ENCODE measurements around the gene SNRPF.
A peak's percentile ranks its signal among the peaks of the same experiment; 100 is the strongest.

Gene SNRPF

GRCh38 chr12:95859947-95860850, 1.4 kb downstream of the SNRPF start:
- DNase-seq: no peak

GRCh38 chr12:95862038-95862437, 3.3 kb downstream of the SNRPF start:
- DNase-seq: no peak

DNA sequence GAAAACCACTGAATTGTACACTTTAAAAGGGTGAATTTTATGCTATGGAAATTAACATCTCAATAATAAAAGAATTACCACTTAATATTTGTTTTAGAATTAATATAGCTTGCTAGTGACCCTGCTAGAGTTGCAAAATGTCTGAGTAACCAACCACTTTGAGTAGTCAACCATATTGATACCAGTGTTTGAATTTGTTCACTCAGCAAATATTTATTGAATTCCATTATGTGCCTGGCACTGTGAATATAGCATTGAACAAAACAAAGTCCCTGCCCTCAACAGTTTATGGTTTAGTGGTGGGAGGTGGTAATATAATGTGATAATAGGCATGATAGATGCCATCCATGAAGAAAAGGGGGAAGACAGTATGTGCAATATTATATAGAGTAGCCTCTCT, 4.6 kb downstream of the SNRPF start:
- no peak for DNase-seq

DNA sequence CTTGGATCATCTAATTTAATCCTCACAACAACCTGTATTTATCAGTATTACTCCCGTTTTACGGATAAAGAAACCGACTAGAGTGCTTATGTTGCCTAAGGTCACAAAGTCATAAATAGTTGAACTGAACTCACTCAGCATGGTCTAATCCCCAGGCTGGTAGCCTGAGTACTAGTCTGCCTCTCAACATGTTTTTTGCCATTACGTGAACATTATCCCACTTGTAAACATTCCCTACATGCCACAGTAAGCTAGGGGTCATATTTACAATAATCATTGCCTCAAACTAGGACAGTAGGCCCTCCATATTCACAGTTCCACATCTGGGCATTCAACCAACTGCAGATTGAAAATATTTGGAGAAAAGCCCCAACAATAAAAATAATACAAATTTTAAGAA, 12.1 kb downstream of the SNRPF start:
- DNase-seq: no peak

GRCh38 chr12:95874452-95874851, 15.7 kb downstream of the SNRPF start:
- DNase-seq: no peak

GRCh38 chr12:95877622-95878021, 18.9 kb downstream of the SNRPF start:
- no peak for DNase-seq

DNA sequence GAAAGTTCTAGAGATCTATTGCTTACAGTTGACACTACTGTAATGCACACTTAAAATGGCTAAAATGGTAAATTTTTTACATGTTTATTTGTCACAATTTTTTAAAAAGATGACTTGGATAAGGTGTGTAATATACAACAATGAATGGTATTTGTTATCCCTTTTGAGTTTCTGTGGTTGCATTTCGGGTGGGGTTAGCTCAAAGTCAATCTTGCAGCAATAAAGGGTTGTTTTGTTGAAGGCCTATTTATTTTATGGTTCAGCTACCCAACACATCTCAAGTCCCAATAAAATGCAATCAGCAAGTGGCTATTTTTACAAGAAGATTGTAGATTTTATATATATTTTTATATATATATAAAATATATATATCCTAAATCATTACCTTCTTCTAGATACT, 22.1 kb downstream of the SNRPF start:
- no peak for DNase-seq

GRCh38 chr12:95881331-95881955, 22.7 kb downstream of the SNRPF start:
- peak; percentile 78 to 93 for DNase-seq

DNA sequence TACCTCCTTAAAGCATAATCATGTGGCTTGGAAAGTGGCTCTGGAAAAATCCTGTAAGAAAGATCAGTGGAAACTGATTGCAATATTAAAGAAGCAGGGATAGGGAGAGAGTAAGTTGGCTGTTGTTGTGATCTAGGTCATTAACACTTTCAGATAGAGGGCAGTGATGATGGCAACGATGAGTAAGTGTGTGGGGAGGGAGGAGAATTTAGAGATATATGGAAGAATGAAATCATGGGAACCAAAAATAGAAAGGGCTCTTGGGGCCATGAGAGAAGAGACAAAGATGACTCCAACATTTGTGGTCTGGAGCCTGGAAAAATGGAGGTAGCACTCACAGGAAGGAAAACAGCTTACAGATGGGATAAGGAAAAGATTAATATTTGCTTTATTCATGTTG, 23.3 kb downstream of the SNRPF start:
- DNase-seq: no peak

- DNase-seq: no peak
Observed at GRCh38 chr12:95882873-95883272, 24.1 kb downstream of the SNRPF start.

- no peak for DNase-seq
Observed at GRCh38 chr12:95884998-95885397, 26.2 kb downstream of the SNRPF start.

GRCh38 chr12:95887311-95887710, 28.6 kb downstream of the SNRPF start:
- no peak for DNase-seq

DNA sequence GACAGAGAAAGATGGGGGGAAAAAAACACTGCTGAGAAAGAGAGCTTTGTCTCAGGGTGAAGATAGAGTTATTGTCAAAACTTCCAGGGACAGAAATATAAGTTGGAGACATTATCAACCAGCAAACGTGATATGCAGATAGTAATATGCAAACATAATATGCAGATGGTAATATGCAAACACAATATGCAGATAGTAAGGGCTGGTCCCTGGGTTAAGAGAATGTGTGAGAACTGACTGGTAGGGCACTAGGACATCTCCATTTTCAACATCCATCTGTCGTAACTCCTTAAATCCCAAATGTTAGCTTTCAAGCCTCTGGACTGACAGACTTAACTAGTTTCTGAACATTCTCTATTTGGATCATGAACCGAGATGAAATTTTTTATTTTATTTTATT, 32.2 kb downstream of the SNRPF start:
- no peak for DNase-seq

GRCh38 chr12:95896846-95897245, 38.1 kb downstream of the SNRPF start:
- DNase-seq: no peak

- DNase-seq: no peak
Observed at GRCh38 chr12:95898081-95898480, 39.3 kb downstream of the SNRPF start.

- DNase-seq: no peak
Observed at GRCh38 chr12:95908573-95908972, 49.8 kb downstream of the SNRPF start.

GRCh38 chr12:95909871-95910270, 51.1 kb downstream of the SNRPF start:
- DNase-seq: no peak
